Mesenchymal stem cell (in vitro differentiated cells and primary cell): ENCODE measurements around the gene CCDC137.

Source experiments
- DNase-seq: peaks from one replicate; pipeline ENCODE4 v3.0.0-alpha.2; 2013
- H2AFZ ChIP-seq: one replicate; pipeline ENCODE4 v1.6.1; 2013; ENCODE audit warnings: low read depth, mild to moderate bottlenecking, control low read depth, inconsistent platforms, low read length, moderate library complexity
- H2AK5ac ChIP-seq: 2 replicates; pipeline ENCODE4 v1.6.1; 2013; ENCODE audit warnings: low read length, moderate library complexity, mild to moderate bottlenecking, inconsistent platforms; ENCODE audit not compliant: severe bottlenecking
- H2BK120ac ChIP-seq: one replicate; pipeline ENCODE4 v1.6.1; 2013; ENCODE audit warnings: low read depth, mild to moderate bottlenecking, inconsistent platforms, low read length, moderate library complexity
- H2BK12ac ChIP-seq, 2 experiments: one replicate each; pipeline ENCODE4 v1.6.1; 2013; ENCODE audit warnings: inconsistent platforms in 2 of 2, low read length in 2 of 2, mild to moderate bottlenecking in 2 of 2, moderate library complexity in 2 of 2, control low read depth in 1 of 2
- H2BK15ac ChIP-seq: one replicate; pipeline ENCODE4 v1.6.1; 2013; ENCODE audit warnings: mild to moderate bottlenecking, low read depth, inconsistent platforms; ENCODE audit not compliant: poor library complexity, severe bottlenecking
- H2BK5ac ChIP-seq: 2 replicates; pipeline ENCODE4 v1.6.1; 2013; ENCODE audit warnings: low read depth, mild to moderate bottlenecking, low read length, control low read depth, inconsistent platforms; ENCODE audit not compliant: poor library complexity, severe bottlenecking
- H3K14ac ChIP-seq, 2 experiments: one replicate each; pipeline ENCODE4 v1.6.1; 2013; ENCODE audit warnings: inconsistent platforms in 2 of 2, low read length in 2 of 2, control low read depth in 1 of 2, mild to moderate bottlenecking in 1 of 2, moderate library complexity in 1 of 2
- H3K18ac ChIP-seq, 2 experiments: one replicate each; pipeline ENCODE4 v1.6.1; 2013; ENCODE audit warnings: inconsistent platforms in 2 of 2, low read length in 2 of 2, control low read depth in 1 of 2, low read depth in 1 of 2, mild to moderate bottlenecking in 1 of 2
- H3K23ac ChIP-seq, 2 experiments: one replicate each; pipeline ENCODE4 v1.6.1; 2013; ENCODE audit warnings: inconsistent platforms in 2 of 2, low read length in 2 of 2, mild to moderate bottlenecking in 2 of 2, moderate library complexity in 2 of 2, control low read depth in 1 of 2
- H3K27ac ChIP-seq: 2 replicates; pipeline ENCODE4 v1.5.1; 2013; ENCODE audit warnings: mild to moderate bottlenecking, moderate library complexity, low read length, control low read depth, inconsistent platforms; ENCODE audit not compliant: poor library complexity, severe bottlenecking
- H3K27me3 ChIP-seq, 2 experiments: 2 replicates each; pipeline versions ENCODE4 v1.6.1 to v1.7.0; 2013; ENCODE audit warnings: low read length in 2 of 2, mild to moderate bottlenecking in 2 of 2, moderate library complexity in 2 of 2, control low read depth in 1 of 2, inconsistent platforms in 1 of 2; ENCODE audit not compliant: control insufficient read depth in 1 of 2, insufficient read depth in 1 of 2
- H3K36me3 ChIP-seq, 2 experiments: 2 replicates each; pipeline versions ENCODE4 v1.6.1 to v1.7.0; 2013; ENCODE audit warnings: low read length in 2 of 2, control low read depth in 1 of 2, inconsistent platforms in 1 of 2, low read depth in 1 of 2, mild to moderate bottlenecking in 1 of 2; ENCODE audit not compliant: insufficient read depth in 2 of 2, control insufficient read depth in 1 of 2
- H3K4ac ChIP-seq, 2 experiments: one replicate each; pipeline ENCODE4 v1.6.1; 2013; ENCODE audit warnings: inconsistent platforms in 2 of 2, low read length in 2 of 2, mild to moderate bottlenecking in 2 of 2, moderate library complexity in 2 of 2, control low read depth in 1 of 2, low read depth in 1 of 2
- H3K4me1 ChIP-seq: 2 replicates; pipeline ENCODE4 v1.6.1; 2013; ENCODE audit warnings: low read depth, low read length, control low read depth; ENCODE audit not compliant: control insufficient read depth, insufficient read depth
- H3K4me2 ChIP-seq: 2 replicates; pipeline ENCODE4 v1.6.1; 2013; ENCODE audit warnings: low read length, mild to moderate bottlenecking, inconsistent platforms; ENCODE audit not compliant: poor library complexity, severe bottlenecking
- H3K4me3 ChIP-seq, 2 experiments: 2 replicates each; pipeline versions ENCODE4 v1.5.1 to v1.7.0; 2013; ENCODE audit warnings: low read length in 2 of 2, mild to moderate bottlenecking in 2 of 2, control low read depth in 1 of 2, low read depth in 1 of 2; ENCODE audit not compliant: insufficient read depth in 1 of 2
- H3K79me1 ChIP-seq: replicated peaks from 2 replicates; pipeline ENCODE4 v1.6.1; 2013; ENCODE audit warnings: mild to moderate bottlenecking, control low read depth, low read length, inconsistent platforms; ENCODE audit not compliant: poor library complexity, severe bottlenecking
- H3K9ac ChIP-seq: 2 replicates; pipeline ENCODE4 v1.7.0; 2013; ENCODE audit warnings: mild to moderate bottlenecking, low read length, moderate library complexity
- H3K9me3 ChIP-seq: 2 replicates; pipeline ENCODE4 v1.7.0; 2013; ENCODE audit warnings: mild to moderate bottlenecking, low read length; ENCODE audit not compliant: control insufficient read depth
- H4K8ac ChIP-seq: one replicate; pipeline ENCODE4 v1.6.1; 2013; ENCODE audit warnings: inconsistent platforms, mild to moderate bottlenecking, low read length, moderate library complexity
- H4K91ac ChIP-seq: one replicate; pipeline ENCODE4 v1.6.1; 2013; ENCODE audit warnings: mild to moderate bottlenecking, low read length, inconsistent platforms
- WGBS: methylation state at CpG from one replicate; pipeline ENCODE4 v1.1.7; 2013; ENCODE audit warnings: mixed read lengths; 5-methylcytosine and 5-hydroxymethylcytosine counted together

The CCDC137 gene

DNA sequence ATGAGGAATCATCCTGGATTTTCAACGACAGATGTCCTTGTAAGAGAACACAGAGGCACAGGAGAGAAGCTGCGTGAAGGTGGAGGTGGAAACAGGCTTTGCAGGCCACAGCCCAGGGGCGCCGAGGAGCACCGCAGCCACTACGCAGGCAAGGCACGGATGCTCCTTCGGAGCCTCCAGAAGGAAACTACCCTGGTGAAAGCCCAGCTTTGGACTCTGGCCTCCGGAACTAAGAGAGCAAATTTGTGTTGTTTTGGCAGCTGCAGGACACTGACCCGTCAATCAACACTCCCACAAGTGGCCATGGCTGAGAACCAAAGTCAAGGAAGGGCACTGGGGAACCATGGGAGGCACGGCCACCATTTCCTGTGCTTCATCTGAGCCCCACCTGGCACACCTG lies 13.6 kb downstream of the CCDC137 start:
- Histone ChIP-seq H3K23ac (no peak overlapping the region), H3K79me1 (peaks cover 10% of the 10 kb centered on the region), H2BK120ac (no peak overlapping the region), H3K27me3 (no peaks in the 10 kb centered on the region), H4K91ac (no peak overlapping the region), H2BK5ac (no peak overlapping the region), H2AK5ac (peak overlapping the region; percentile 14), H3K36me3 (peaks cover 17 to 21% of the 10 kb centered on the region in 2 experiments), H3K14ac (no peak overlapping the region), H3K4ac (no peak overlapping the region), H3K27ac (no peak overlapping the region), H4K8ac (no peak overlapping the region), H3K4me3 (no peak overlapping the region), H3K9ac (no peak overlapping the region), H2BK12ac (no peak overlapping the region), H2BK15ac (no peak overlapping the region), H3K18ac (no peak overlapping the region), H3K4me2 (no peak overlapping the region), H3K9me3 (no peaks in the 10 kb centered on the region), H2AFZ (no peak overlapping the region), H3K4me1 (peaks cover 43% of the 10 kb centered on the region)
- WGBS, result 94% methylated on average over 11 of the region's 11 CpGs
- no peak for DNase-seq

GRCh38 chr17:81681672-81682071 lies 15.1 kb downstream of the CCDC137 start:
- no peak overlapping the region for H2BK5ac ChIP-seq
- H3K36me3 ChIP-seq, result peaks cover 25 to 30% of the 10 kb centered on the region in 2 experiments
- peak overlapping the region in 1 of 2 experiments; percentile 89 for H3K4me3 ChIP-seq
- no peak overlapping the region for H2AK5ac ChIP-seq
- H3K4me1 ChIP-seq, result peaks cover 44% of the 10 kb centered on the region
- no peak overlapping the region for H2BK15ac ChIP-seq
- H3K23ac ChIP-seq, result no peak overlapping the region
- no peak overlapping the region for H4K8ac ChIP-seq
- no peak overlapping the region for H2AFZ ChIP-seq
- no peaks in the 10 kb centered on the region for H3K9me3 ChIP-seq
- peak overlapping the region; percentile 92 for H3K9ac ChIP-seq
- no peak for DNase-seq
- peak overlapping the region; percentile 29 for H3K4me2 ChIP-seq
- no peak overlapping the region for H2BK12ac ChIP-seq
- H3K79me1 ChIP-seq, result peaks cover 8% of the 10 kb centered on the region
- H3K4ac ChIP-seq, result no peak overlapping the region
- no peaks in the 10 kb centered on the region for H3K27me3 ChIP-seq
- H2BK120ac ChIP-seq, result no peak overlapping the region
- H4K91ac ChIP-seq, result no peak overlapping the region
- no peak overlapping the region for H3K18ac ChIP-seq
- H3K27ac ChIP-seq, result peak overlapping the region; percentile 85
- 97% methylated on average over 17 of the region's 17 CpGs for WGBS
- H3K14ac ChIP-seq, result no peak overlapping the region

DNA sequence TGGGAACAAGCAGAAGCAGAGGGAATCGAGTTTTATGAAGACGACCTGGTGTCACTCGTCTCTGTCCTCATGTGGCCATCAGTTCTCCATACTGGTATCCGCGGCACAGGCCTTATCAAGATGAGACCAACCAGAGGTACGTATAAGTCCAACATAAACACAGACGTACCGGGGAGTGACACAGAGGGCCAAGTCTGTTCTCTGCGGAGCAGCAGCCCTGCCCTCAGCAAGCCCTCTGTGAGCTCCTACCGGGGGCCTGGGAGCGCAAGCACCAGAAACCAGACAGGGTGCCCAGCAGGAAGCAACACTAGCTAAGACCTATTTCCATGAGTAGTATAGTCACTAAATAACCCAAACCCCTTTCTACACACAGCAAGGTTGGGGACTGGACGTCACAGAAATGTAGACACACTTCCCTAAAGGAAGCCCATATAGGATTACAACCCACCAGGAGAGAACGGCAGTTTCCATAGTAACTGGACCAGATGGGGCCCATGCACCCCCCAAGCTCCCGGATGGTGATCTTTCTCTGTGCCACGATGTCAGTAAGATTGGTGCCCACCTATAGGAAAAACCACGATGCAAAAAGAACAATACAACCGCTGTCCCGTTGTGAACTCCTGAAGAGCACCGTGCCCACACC lies 16.1 kb downstream of the CCDC137 start:
- Histone ChIP-seq H3K4me3 (peak overlapping the region; percentile 85 to 89), H3K4ac (peak overlapping the region in 1 of 2 experiments; percentile 92), H3K9me3 (no peaks in the 10 kb centered on the region), H2BK5ac (peak overlapping the region; percentile 87), H3K79me1 (peaks cover 10% of the 10 kb centered on the region), H3K4me2 (peak overlapping the region; percentile 69), H2BK15ac (no peak overlapping the region), H2BK12ac (no peak overlapping the region), H3K14ac (no peak overlapping the region), H3K4me1 (peaks cover 40% of the 10 kb centered on the region), H3K9ac (peak overlapping the region; percentile 92), H2BK120ac (no peak overlapping the region), H3K23ac (no peak overlapping the region), H3K27me3 (no peaks in the 10 kb centered on the region), H3K18ac (peak overlapping the region in 1 of 2 experiments; percentile 66), H4K91ac (peak overlapping the region; percentile 54), H2AK5ac (peak overlapping the region; percentile 50), H4K8ac (peak overlapping the region; percentile 81), H3K36me3 (peaks cover 31 to 40% of the 10 kb centered on the region in 2 experiments), H3K27ac (peak overlapping the region; percentile 85), H2AFZ (no peak overlapping the region)
- WGBS, result 43% methylated on average over 19 of the region's 19 CpGs
- DNase-seq, result peak; percentile 50

DNA sequence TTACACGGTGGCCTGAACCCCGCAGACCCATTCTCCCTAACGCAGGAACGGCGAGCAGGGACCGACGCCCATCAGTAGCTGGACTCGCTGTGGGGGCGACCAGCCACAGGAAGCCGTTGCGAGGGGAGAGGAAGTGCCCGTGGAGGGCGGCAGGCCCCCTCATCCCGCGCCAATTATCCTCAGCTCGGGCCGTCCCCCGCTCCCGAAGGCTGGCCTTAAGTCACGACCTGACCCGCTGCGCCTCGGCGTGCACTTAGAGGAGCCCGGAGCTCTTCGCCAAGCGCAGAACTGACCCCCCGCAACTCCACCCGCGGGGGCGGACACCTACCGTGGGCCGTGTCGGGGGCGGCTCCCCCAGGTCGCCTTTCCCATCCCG lies 16.7 kb downstream of the CCDC137 start:
- Histone ChIP-seq H3K27me3 (no peaks in the 10 kb centered on the region), H2BK5ac (peak overlapping the region; percentile 87), H3K9me3 (no peaks in the 10 kb centered on the region), H3K18ac (peak overlapping the region; percentile 44 to 66), H3K14ac (peak overlapping the region in 1 of 2 experiments; percentile 15), H3K4me1 (peaks cover 38% of the 10 kb centered on the region), H2BK15ac (no peak overlapping the region), H3K27ac (peak overlapping the region; percentile 85), H4K91ac (peak overlapping the region; percentile 54), H3K4me2 (peak overlapping the region; percentile 69), H3K23ac (peak overlapping the region in 1 of 2 experiments; percentile 70), H3K36me3 (peaks cover 36 to 45% of the 10 kb centered on the region in 2 experiments), H2BK120ac (no peak overlapping the region), H3K79me1 (peaks cover 10% of the 10 kb centered on the region), H2AFZ (peak overlapping the region; percentile 77), H2AK5ac (peak overlapping the region; percentile 50), H2BK12ac (peak overlapping the region in 1 of 2 experiments; percentile 39), H3K4me3 (peak overlapping the region; percentile 85 to 89), H4K8ac (peak overlapping the region; percentile 81), H3K9ac (peak overlapping the region; percentile 92), H3K4ac (peak overlapping the region; percentile 83 to 92)
- WGBS, result 1% methylated on average over 37 of the region's 37 CpGs
- DNase-seq, result no peak
